ENCODE results near the gene LRFN5.
"Not testable (repeated sequence)": the region's sequence is repeated elsewhere in the genome, so short reads cannot be mapped to it uniquely, and the experiment has no call there.

LRFN5 gene

GRCh38 chr14:41606532-41607303 is at the start of gene LRFN5:
LRFN5 (plus strand) TSS chr14:41606876.
- DNase-seq: peak; percentile 71

GRCh38 chr14:41558490-41558889 is 48.2 kb upstream of the LRFN5 start:
- no peak for DNase-seq

- not testable (repeated sequence) for DNase-seq
Observed at GRCh38 chr14:41566864-41567263, 39.8 kb upstream of the LRFN5 start.

GRCh38 chr14:41568979-41569378 is 37.7 kb upstream of the LRFN5 start:
- no peak for DNase-seq

GRCh38 chr14:41570415-41571155 is 36.1 kb upstream of the LRFN5 start:
- no peak for DNase-seq

- no peak for DNase-seq
Observed at GRCh38 chr14:41586237-41586636, 20.4 kb upstream of the LRFN5 start.

- peak; percentile 51 for DNase-seq
Observed at GRCh38 chr14:41597647-41598046, 9.0 kb upstream of the LRFN5 start.

GRCh38 chr14:41599805-41600385 is 6.8 kb upstream of the LRFN5 start:
- DNase-seq: peak; percentile 80

GRCh38 chr14:41604721-41605531 is 1.8 kb upstream of the LRFN5 start:
- peak; percentile 96 for DNase-seq

- peak; percentile 88 for DNase-seq
Observed at GRCh38 chr14:41605550-41606281, 960 bp upstream of the LRFN5 start.

- no peak for DNase-seq
Observed at GRCh38 chr14:41606282-41606531, 469 bp upstream of the LRFN5 start.

- peak; percentile 57 for DNase-seq
Observed at GRCh38 chr14:41607304-41607775, 664 bp downstream of the LRFN5 start.

- DNase-seq: peak; percentile 63
Observed at GRCh38 chr14:41607966-41608663, 1.4 kb downstream of the LRFN5 start.

- DNase-seq: no peak
Observed at GRCh38 chr14:41608681-41609390, 2.2 kb downstream of the LRFN5 start.

- DNase-seq: peak; percentile 93
Observed at GRCh38 chr14:41609704-41610183, 3.1 kb downstream of the LRFN5 start.

GRCh38 chr14:41615011-41615595 is 8.4 kb downstream of the LRFN5 start:
- DNase-seq: no peak

- DNase-seq: no peak
Observed at GRCh38 chr14:41623736-41624135, 17.1 kb downstream of the LRFN5 start.

- DNase-seq: no peak
Observed at GRCh38 chr14:41629876-41630275, 23.2 kb downstream of the LRFN5 start.

GRCh38 chr14:41634286-41634685 is 27.6 kb downstream of the LRFN5 start:
- DNase-seq: no peak
